Measurements from ENCODE around the gene MAT1A. TPM values are rescaled to one million over a fixed set of nuclear protein-coding genes. Genes with fewer than 3 reads are reported as not detected.

MAT1A gene
- total and polyA plus RNA-seq, 2 of the 13 experiments (the other 11 are each of a cell fraction or from before 2014, with no cell fraction given): 57.1 to 76.9 TPM

DNA sequence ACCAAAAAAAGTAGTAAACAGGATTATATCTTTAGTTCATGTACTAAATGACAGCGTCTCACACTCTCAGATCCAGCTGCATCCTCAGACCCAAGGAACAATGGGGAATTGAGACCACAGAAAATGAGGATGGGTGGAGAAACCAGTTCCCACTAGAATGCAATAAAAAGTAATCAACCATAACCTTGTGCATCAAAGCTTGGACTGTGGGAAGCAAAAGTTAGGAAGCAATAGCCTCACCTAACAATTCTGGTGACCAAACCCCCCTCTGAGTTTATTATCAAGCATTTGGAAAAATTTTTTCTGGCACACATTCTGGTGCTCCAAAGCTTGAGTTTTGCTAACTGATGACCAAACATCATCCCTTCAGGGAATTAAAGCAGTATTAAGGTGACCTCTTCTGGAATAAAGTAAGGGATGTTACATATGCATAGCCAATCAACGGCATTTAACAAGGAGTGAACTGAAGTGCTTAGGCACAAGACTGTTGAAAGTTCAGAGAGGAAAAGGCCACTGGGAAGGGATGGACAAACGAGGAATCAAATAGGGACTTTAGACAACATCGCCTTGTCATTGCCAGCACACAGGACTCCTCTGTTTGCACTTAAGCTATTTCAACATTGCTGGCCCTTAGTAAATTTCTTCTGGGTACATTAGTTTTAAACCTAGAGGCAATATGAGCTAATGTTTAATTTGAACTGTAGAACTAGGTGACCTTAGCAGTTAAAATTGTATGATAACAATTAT, 1.2 kb upstream of the MAT1A start (continued):
- TF ChIP-seq MXD1 (CRISPR knock-in tag; IDR thresholded peaks at IDR 0.05): no peak
- TF ChIP-seq MAF1 (CRISPR knock-in tag; IDR thresholded peaks at IDR 0.05; ENCODE audit: borderline replicate concordance): no peak
- peak; percentile 52; the same call in 1 of the 2 replicates for TF ChIP-seq HOXA3 (CRISPR knock-in tag; IDR thresholded peaks at IDR 0.05)
- no peak for TF ChIP-seq ZNF382 (CRISPR knock-in tag; IDR thresholded peaks at IDR 0.05; ENCODE audit: borderline replicate concordance)
- no peak for TF ChIP-seq ZNF296 (CRISPR knock-in tag; conservative IDR thresholded peaks at IDR 0.05)
- TF ChIP-seq HNRNPK (IDR thresholded peaks at IDR 0.05; ENCODE audit: low read depth, low read length, poor library complexity, severe bottlenecking): no peak
- peak; percentile 92 for TF ChIP-seq NCOA2 (CRISPR knock-in tag; IDR thresholded peaks at IDR 0.05)
- TF ChIP-seq RFXAP (CRISPR knock-in tag; IDR thresholded peaks at IDR 0.05; ENCODE audit: borderline replicate concordance): no peak
- no peak for TF ChIP-seq ZNF883 (CRISPR knock-in tag; IDR thresholded peaks at IDR 0.05; ENCODE audit: not compliant biosample characterization)
- TF ChIP-seq GFI1 (CRISPR knock-in tag; IDR thresholded peaks at IDR 0.05; ENCODE audit: borderline replicate concordance): peak; percentile 85
- no peak for TF ChIP-seq NONO (IDR thresholded peaks at IDR 0.05)
- TF ChIP-seq NONO (CRISPR knock-in tag; conservative IDR thresholded peaks at IDR 0.05): no peak; the same call in 1 of the 2 replicates
- no peak for TF ChIP-seq ZNF33B (CRISPR knock-in tag; IDR thresholded peaks at IDR 0.05)
- TF ChIP-seq ZNF253 (CRISPR knock-in tag; IDR thresholded peaks at IDR 0.05; ENCODE audit: borderline replicate concordance): no peak
- no peak for TF ChIP-seq TAF15 (IDR thresholded peaks at IDR 0.05; ENCODE audit: low read depth, low read length, poor library complexity, severe bottlenecking)
- TF ChIP-seq ZFP90 (CRISPR knock-in tag; IDR thresholded peaks at IDR 0.05; ENCODE audit: borderline replicate concordance): no peak
- peak; percentile 92 for TF ChIP-seq ARID5B (CRISPR knock-in tag; IDR thresholded peaks at IDR 0.05)
- TF ChIP-seq MNT (IDR thresholded peaks at IDR 0.05): no peak
- TF ChIP-seq, protein P1, sequence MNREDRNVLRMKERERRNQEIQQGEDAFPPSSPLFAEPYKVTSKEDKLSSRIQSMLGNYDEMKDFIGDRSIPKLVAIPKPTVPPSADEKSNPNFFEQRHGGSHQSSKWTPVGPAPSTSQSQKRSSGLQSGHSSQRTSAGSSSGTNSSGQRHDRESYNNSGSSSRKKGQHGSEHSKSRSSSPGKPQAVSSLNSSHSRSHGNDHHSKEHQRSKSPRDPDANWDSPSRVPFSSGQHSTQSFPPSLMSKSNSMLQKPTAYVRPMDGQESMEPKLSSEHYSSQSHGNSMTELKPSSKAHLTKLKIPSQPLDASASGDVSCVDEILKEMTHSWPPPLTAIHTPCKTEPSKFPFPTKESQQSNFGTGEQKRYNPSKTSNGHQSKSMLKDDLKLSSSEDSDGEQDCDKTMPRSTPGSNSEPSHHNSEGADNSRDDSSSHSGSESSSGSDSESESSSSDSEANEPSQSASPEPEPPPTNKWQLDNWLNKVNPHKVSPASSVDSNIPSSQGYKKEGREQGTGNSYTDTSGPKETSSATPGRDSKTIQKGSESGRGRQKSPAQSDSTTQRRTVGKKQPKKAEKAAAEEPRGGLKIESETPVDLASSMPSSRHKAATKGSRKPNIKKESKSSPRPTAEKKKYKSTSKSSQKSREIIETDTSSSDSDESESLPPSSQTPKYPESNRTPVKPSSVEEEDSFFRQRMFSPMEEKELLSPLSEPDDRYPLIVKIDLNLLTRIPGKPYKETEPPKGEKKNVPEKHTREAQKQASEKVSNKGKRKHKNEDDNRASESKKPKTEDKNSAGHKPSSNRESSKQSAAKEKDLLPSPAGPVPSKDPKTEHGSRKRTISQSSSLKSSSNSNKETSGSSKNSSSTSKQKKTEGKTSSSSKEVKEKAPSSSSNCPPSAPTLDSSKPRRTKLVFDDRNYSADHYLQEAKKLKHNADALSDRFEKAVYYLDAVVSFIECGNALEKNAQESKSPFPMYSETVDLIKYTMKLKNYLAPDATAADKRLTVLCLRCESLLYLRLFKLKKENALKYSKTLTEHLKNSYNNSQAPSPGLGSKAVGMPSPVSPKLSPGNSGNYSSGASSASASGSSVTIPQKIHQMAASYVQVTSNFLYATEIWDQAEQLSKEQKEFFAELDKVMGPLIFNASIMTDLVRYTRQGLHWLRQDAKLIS (CRISPR knock-in tag; IDR thresholded peaks at IDR 0.05): no peak

All from HepG2 (cell line).